Activated CD4-positive, alpha-beta T cell treated with anti-CD3 and anti-CD28 coated beads, Interleukin-2, amount 50 U/mL, for 1 hour (primary cell): ENCODE results near the gene PPP2R2B.

Experiments
- DNase-seq: peaks from one replicate; pipeline ENCODE4 v3.0.0-alpha.2; 2020

PPP2R2B gene

GRCh38 chr5:146533260-146533857, 345.2 kb downstream of the PPP2R2B start:
- peak; percentile 72 for DNase-seq
